Measurements from ENCODE around the gene PLPPR1.

DNA sequence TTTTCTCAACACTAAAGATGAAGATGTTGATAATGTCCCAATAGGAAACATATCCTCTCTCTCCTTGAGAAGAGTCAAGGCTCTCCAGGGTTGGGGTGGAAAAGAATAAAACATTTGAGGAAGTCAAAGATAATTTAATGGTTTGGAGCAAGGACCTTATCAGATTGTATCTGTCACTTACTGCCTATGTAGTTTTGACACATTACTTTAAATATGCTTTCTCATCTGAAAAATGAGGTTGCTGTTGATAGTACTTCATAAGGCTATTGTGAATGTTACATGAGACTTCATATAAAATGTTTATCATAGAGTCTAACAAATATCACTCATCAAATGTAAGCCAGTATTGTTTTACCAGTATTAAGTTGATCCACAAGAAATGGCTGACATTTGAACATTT is 307.6 kb downstream of the PLPPR1 start:
- TF ChIP-seq EZH2phosphoT487 (IDR thresholded peaks at IDR 0.05; ENCODE audit: borderline replicate concordance, low read depth) (no peak), POLR2AphosphoS5 (IDR thresholded peaks at IDR 0.05; ENCODE audit: low read depth, low read length) (no peak)
- TF ChIP-seq, protein P1, sequence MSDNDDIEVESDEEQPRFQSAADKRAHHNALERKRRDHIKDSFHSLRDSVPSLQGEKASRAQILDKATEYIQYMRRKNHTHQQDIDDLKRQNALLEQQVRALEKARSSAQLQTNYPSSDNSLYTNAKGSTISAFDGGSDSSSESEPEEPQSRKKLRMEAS (IDR thresholded peaks at IDR 0.05; ENCODE audit: low read depth): no peak
- TF ChIP-seq, protein P2, sequence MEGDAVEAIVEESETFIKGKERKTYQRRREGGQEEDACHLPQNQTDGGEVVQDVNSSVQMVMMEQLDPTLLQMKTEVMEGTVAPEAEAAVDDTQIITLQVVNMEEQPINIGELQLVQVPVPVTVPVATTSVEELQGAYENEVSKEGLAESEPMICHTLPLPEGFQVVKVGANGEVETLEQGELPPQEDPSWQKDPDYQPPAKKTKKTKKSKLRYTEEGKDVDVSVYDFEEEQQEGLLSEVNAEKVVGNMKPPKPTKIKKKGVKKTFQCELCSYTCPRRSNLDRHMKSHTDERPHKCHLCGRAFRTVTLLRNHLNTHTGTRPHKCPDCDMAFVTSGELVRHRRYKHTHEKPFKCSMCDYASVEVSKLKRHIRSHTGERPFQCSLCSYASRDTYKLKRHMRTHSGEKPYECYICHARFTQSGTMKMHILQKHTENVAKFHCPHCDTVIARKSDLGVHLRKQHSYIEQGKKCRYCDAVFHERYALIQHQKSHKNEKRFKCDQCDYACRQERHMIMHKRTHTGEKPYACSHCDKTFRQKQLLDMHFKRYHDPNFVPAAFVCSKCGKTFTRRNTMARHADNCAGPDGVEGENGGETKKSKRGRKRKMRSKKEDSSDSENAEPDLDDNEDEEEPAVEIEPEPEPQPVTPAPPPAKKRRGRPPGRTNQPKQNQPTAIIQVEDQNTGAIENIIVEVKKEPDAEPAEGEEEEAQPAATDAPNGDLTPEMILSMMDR (IDR thresholded peaks at IDR 0.05): no peak
